Lower leg skin (tissue), 4 donors: Measurements from ENCODE around the gene RPUSD1. TPM values are rescaled to one million over a fixed set of nuclear protein-coding genes. Genes with fewer than 3 reads are reported as not detected.

Experiments used
- DNase-seq, 2 donors: peaks; one replicate each; pipeline ENCODE4 v3.0.0-alpha.2; 2019; ENCODE audit warnings: low spot score in 2 of 2
- H3K4me3 ChIP-seq: fragments of 200-600 bp; sonication (generic); 2 replicates; pipeline ENCODE4 v1.5.1; 2017; ENCODE audit warnings: mild to moderate bottlenecking, low read depth; ENCODE audit not compliant: poor library complexity, severe bottlenecking
- POLR2A ChIP-seq, 2 donors: fragments of 450-650 bp; IDR thresholded peaks; one replicate each; pipeline ENCODE4 v1.6.1; 2016 to 2017; ENCODE audit warnings: antibody characterized with exemption in 2 of 2, mild to moderate bottlenecking in 1 of 2, moderate library complexity in 1 of 2
- WGBS, 2 donors: methylation state at CpG; one replicate each; pipeline ENCODE4 v1.1.5; 2018; 5-methylcytosine and 5-hydroxymethylcytosine counted together
- intact Hi-C: fragments of 100-400 bp; cut with DNase I; formaldehyde crosslinking; loops from one replicate; pipeline ENCODE4 v1.15.0; 2023; ENCODE audit warnings: low total_unique reads
- total RNA-seq, 4 donors: library from RNA; depleted of rRNA; stranded (reverse); fragments of >200 nt; gene quantifications; one replicate each; pipeline ENCODE4 v1.1.0, GENCODE V29; 2016
- TF ChIP-seq, protein P1 (sequence below), 3 donors: fragments of 450-650 bp; IDR thresholded peaks; one replicate each; pipeline ENCODE4 v1.5.1; 2016; ENCODE audit warnings: antibody characterized with exemption in 3 of 3, mild to moderate bottlenecking in 3 of 3, moderate library complexity in 2 of 3

The RPUSD1 gene
- total RNA-seq, 4 donors from 2014 or later: 20.2 to 27.9 (median 25.5) TPM

- DNase-seq: no peak
- TF ChIP-seq, protein P1, sequence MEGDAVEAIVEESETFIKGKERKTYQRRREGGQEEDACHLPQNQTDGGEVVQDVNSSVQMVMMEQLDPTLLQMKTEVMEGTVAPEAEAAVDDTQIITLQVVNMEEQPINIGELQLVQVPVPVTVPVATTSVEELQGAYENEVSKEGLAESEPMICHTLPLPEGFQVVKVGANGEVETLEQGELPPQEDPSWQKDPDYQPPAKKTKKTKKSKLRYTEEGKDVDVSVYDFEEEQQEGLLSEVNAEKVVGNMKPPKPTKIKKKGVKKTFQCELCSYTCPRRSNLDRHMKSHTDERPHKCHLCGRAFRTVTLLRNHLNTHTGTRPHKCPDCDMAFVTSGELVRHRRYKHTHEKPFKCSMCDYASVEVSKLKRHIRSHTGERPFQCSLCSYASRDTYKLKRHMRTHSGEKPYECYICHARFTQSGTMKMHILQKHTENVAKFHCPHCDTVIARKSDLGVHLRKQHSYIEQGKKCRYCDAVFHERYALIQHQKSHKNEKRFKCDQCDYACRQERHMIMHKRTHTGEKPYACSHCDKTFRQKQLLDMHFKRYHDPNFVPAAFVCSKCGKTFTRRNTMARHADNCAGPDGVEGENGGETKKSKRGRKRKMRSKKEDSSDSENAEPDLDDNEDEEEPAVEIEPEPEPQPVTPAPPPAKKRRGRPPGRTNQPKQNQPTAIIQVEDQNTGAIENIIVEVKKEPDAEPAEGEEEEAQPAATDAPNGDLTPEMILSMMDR (IDR thresholded peaks at IDR 0.05): no peak
- no peak for TF ChIP-seq POLR2A (IDR thresholded peaks at IDR 0.05)
- WGBS, 2 donors: 68 to 72% methylated on average over 11 to 26 of the region's 33 CpGs
- H3K4me3 ChIP-seq: no peak overlapping the region
- intact Hi-C loops: no loop called here
These were observed 7.5 kb upstream of the RPUSD1 start for GRCh38 chr16:795580-796229.

DNA sequence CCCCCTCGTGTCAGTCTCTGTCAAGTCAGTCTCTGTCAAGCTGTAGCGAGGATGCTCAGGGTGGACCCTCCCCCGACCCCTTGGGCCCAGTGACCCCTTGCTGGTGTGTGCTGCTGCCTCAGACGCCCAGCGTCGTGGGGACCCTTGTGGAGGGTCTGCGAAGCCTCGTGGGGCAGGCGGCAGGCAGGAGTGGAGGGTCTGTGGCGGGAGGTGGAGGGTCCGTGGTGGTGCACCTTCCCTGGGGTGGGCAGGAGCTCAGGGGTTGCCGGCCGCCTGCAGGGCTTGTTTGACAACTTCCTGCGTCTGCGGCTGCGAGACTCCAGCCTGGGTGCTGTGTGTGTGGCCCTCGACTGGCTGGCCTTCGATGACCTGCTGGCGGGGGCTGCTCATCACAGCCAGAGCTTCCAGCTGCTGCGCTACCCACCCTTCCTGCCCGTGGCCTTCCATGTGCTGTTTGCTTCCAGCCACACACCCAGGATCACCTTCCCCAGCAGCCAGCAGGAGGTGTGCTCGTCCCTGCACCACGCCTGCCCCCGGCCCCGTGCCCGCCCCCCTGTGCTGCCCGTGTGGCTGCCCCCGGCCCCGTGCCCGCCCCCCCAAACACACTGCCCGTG, 6.8 kb upstream of the RPUSD1 start:
- no peak for DNase-seq
- WGBS, 2 donors: 84 to 87% methylated on average over 24 to 30 of the region's 31 CpGs
- intact Hi-C loops: no loop called here
- no peak for TF ChIP-seq POLR2A (IDR thresholded peaks at IDR 0.05)
- TF ChIP-seq, protein P1 (IDR thresholded peaks at IDR 0.05): no peak
- H3K4me3 ChIP-seq: no peak overlapping the region

GRCh38 chr16:794091-794822, 6.1 kb upstream of the RPUSD1 start:
- intact Hi-C loops: no loop called here
- WGBS, 2 donors: 89% methylated on average over 37 to 40 of the region's 40 CpGs

DNA sequence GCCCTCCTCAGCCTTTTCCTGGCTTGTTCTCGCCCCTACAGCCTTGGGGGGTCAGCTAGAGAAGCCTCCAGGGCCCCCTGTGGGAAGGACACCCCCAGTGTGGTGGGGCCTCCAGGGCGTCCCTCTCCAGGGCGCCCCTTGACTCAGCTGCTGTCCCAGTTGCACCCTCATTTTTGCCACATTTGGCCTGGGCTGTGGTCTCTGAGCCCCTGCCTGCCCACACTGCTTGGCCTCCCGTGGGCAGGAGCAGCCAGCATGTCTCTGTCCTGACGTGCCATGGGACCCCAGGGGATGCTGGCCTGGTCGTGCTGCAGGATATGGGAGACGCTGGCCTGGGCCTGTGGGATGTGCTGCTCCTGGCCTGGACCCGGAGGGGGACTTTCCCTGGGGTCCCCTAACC, 5.2 kb upstream of the RPUSD1 start:
- no peak for TF ChIP-seq POLR2A (IDR thresholded peaks at IDR 0.05)
- TF ChIP-seq, protein P1 (IDR thresholded peaks at IDR 0.05): no peak
- intact Hi-C loops: no loop called here
- no peak overlapping the region for H3K4me3 ChIP-seq
- no peak for DNase-seq
- WGBS, 2 donors: 81 to 93% methylated on average over 4 to 7 of the region's 8 CpGs

More at GRCh38 chr16:794091-794822, 6.1 kb upstream of the RPUSD1 start:
- TF ChIP-seq, protein P1 (IDR thresholded peaks at IDR 0.05): no peak
- no peak for TF ChIP-seq POLR2A (IDR thresholded peaks at IDR 0.05)
- H3K4me3 ChIP-seq: no peak overlapping the region
- DNase-seq: no peak

DNA sequence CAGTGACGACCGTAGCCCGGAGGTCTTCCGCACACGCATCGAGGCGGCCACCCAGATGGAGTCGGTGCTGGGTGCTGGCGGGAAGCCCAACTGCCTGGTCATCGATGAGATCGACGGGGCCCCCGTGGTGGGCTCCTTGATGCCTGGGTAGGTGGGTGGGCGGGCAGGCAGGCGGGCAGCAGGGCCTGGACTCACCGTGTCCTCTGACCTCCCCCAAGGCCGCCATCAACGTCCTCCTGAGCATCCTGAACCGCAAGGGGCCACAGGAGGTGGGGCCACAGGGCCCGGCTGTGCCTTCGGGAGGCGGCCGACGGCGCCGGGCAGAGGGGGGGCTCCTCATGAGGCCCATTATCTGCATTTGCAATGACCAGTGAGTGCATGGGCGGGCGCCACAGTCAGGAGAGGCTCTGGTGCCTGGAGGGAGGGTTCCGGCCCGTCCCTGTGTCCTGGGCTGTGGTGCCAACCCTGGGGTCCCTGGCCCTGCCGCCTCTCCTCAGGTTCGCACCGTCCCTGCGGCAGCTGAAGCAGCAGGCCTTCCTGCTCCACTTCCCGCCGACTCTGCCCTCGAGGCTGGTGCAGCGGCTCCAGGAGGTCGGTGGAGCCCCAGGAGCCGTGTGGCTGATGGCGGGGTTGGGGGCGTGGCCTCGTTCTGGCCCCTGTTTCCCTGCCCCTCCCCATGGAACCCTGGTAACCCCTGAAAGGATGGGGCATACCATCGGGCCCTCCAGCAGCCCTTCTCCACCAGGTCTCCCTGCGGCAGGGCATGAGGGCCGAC, 4.2 kb upstream of the RPUSD1 start:
- H3K4me3 ChIP-seq: no peak overlapping the region
- WGBS, 2 donors: 91 to 94% methylated on average over 30 to 46 of the region's 46 CpGs
- TF ChIP-seq, protein P1 (IDR thresholded peaks at IDR 0.05): no peak
- TF ChIP-seq POLR2A (IDR thresholded peaks at IDR 0.05): no peak
- no peak for DNase-seq
- intact Hi-C loops: no loop called here
